Esophagus (tissue), 2 donors: ENCODE results near the gene CIT. TPM values are rescaled to one million over a fixed set of nuclear protein-coding genes. Genes with fewer than 3 reads are reported as not detected.

Experiments
- H3K27ac ChIP-seq, 2 donors: one replicate each; pipeline ENCODE4 v1.5.1; 2013; ENCODE audit warnings: low read depth in 2 of 2, mild to moderate bottlenecking in 2 of 2, inconsistent platforms in 1 of 2, low read length in 1 of 2, moderate library complexity in 1 of 2
- H3K27me3 ChIP-seq, 2 donors: one replicate each; pipeline ENCODE4 v1.6.1; 2013; ENCODE audit warnings: low read length in 2 of 2, control low read depth in 1 of 2, mild to moderate bottlenecking in 1 of 2; ENCODE audit not compliant: insufficient read depth in 2 of 2, control insufficient read depth in 1 of 2
- H3K36me3 ChIP-seq, 2 donors: one replicate each; pipeline ENCODE4 v1.6.1; 2013; ENCODE audit warnings: low read length in 1 of 2; ENCODE audit not compliant: control insufficient read depth in 2 of 2, insufficient read depth in 2 of 2
- H3K4me1 ChIP-seq, 2 donors: one replicate each; pipeline ENCODE4 v1.6.1; 2013; ENCODE audit warnings: low read length in 1 of 2; ENCODE audit not compliant: control insufficient read depth in 2 of 2, insufficient read depth in 2 of 2
- H3K4me3 ChIP-seq, 2 donors: one replicate each; pipeline ENCODE4 v1.5.1; 2013; ENCODE audit warnings: low read length in 2 of 2, mild to moderate bottlenecking in 2 of 2, low read depth in 1 of 2, moderate library complexity in 1 of 2
- H3K9me3 ChIP-seq, 2 donors: one replicate each; pipeline ENCODE4 v1.6.1; 2013; ENCODE audit warnings: mild to moderate bottlenecking in 2 of 2, low read depth in 1 of 2, low read length in 1 of 2, moderate library complexity in 1 of 2; ENCODE audit not compliant: control insufficient read depth in 2 of 2, insufficient read depth in 1 of 2
- WGBS, 2 donors: extraction: QIAGEN DNeasy Blood & Tissue Kit; methylation state at CpG; one replicate each; pipeline ENCODE4 v1.1.7; 2013; 5-methylcytosine and 5-hydroxymethylcytosine counted together
- polyA plus RNA-seq, 2 donors: library from polyadenylated mRNA; stranded (reverse); fragments of 200-250 nt; gene quantifications; one replicate each; pipeline ENCODE4 v1.2.3, GENCODE V29; 2013
- donor health status: healthy with polysubstance abuse.
- donor health status: Bipolar disorder and iron deficiency.

CIT gene
- polyA plus RNA-seq, 2 donors = 2.9 to 4.1 TPM

- no peaks in the 10 kb centered on the region for H3K36me3 ChIP-seq
- no peaks in the 10 kb centered on the region for H3K27me3 ChIP-seq
- H3K4me3 ChIP-seq = no peak overlapping the region
- no peak overlapping the region for H3K27ac ChIP-seq
- WGBS, 2 donors = 92 to 93% methylated on average over 2 of the region's 2 CpGs
- no peaks in the 10 kb centered on the region for H3K9me3 ChIP-seq
- no peaks in the 10 kb centered on the region for H3K4me1 ChIP-seq
Measured at GRCh38 chr12:119864591-119864990, 12.5 kb downstream of the CIT start.

GRCh38 chr12:119859241-119859640, 17.9 kb downstream of the CIT start:
- Histone ChIP-seq H3K4me3 (no peak overlapping the region), H3K36me3 (no peaks in the 10 kb centered on the region), H3K27ac (no peak overlapping the region), H3K27me3 (no peaks in the 10 kb centered on the region), H3K4me1 (no peaks in the 10 kb centered on the region), H3K9me3 (no peaks in the 10 kb centered on the region)
- WGBS, 2 donors = 96 to 97% methylated on average over 6 of the region's 6 CpGs

- H3K27me3 ChIP-seq = no peaks in the 10 kb centered on the region
- H3K4me3 ChIP-seq = no peak overlapping the region
- H3K27ac ChIP-seq = no peak overlapping the region
- no peaks in the 10 kb centered on the region for H3K9me3 ChIP-seq
- no peaks in the 10 kb centered on the region for H3K4me1 ChIP-seq
- H3K36me3 ChIP-seq = no peaks in the 10 kb centered on the region
- WGBS, 2 donors = 89 to 92% methylated on average over 8 of the region's 8 CpGs
Measured at GRCh38 chr12:119857041-119857591, 20.0 kb downstream of the CIT start.

- WGBS, 2 donors = 93 to 95% methylated on average over 1 of the region's 1 CpG
- no peaks in the 10 kb centered on the region for H3K4me1 ChIP-seq
- no peaks in the 10 kb centered on the region for H3K27me3 ChIP-seq
- H3K4me3 ChIP-seq = no peak overlapping the region
- no peaks in the 10 kb centered on the region for H3K36me3 ChIP-seq
- no peak overlapping the region for H3K27ac ChIP-seq
- no peaks in the 10 kb centered on the region for H3K9me3 ChIP-seq
Measured at GRCh38 chr12:119850330-119850729, 26.8 kb downstream of the CIT start.

- Histone ChIP-seq H3K4me3 (no peak overlapping the region), H3K4me1 (no peaks in the 10 kb centered on the region)
- 65 to 80% methylated on average over 2 of the region's 2 CpGs for WGBS, 2 donors
Measured at GRCh38 chr12:119843100-119843499, 34.0 kb downstream of the CIT start.

GRCh38 chr12:119842380-119842779, 34.7 kb downstream of the CIT start:
- H3K4me1 ChIP-seq = no peaks in the 10 kb centered on the region
- 95 to 99% methylated on average over 1 of the region's 1 CpG for WGBS, 2 donors
- H3K27ac ChIP-seq = no peak overlapping the region
- no peaks in the 10 kb centered on the region for H3K36me3 ChIP-seq
- no peaks in the 10 kb centered on the region for H3K27me3 ChIP-seq
- H3K9me3 ChIP-seq = no peaks in the 10 kb centered on the region
- no peak overlapping the region for H3K4me3 ChIP-seq

More at GRCh38 chr12:119843100-119843499, 34.0 kb downstream of the CIT start:
- Histone ChIP-seq H3K9me3 (no peaks in the 10 kb centered on the region), H3K27me3 (no peaks in the 10 kb centered on the region), H3K27ac (no peak overlapping the region), H3K36me3 (no peaks in the 10 kb centered on the region)

GRCh38 chr12:119841433-119842210, 35.5 kb downstream of the CIT start:
- no peaks in the 10 kb centered on the region for H3K36me3 ChIP-seq
- WGBS, 2 donors = 94 to 96% methylated on average over 8 of the region's 8 CpGs
- H3K4me1 ChIP-seq = no peaks in the 10 kb centered on the region
- H3K27me3 ChIP-seq = no peaks in the 10 kb centered on the region
- no peaks in the 10 kb centered on the region for H3K9me3 ChIP-seq
- no peak overlapping the region for H3K4me3 ChIP-seq
- H3K27ac ChIP-seq = no peak overlapping the region

GRCh38 chr12:119840582-119840981, 36.5 kb downstream of the CIT start:
- H3K9me3 ChIP-seq = no peaks in the 10 kb centered on the region
- WGBS, 2 donors = 88 to 95% methylated on average over 3 of the region's 3 CpGs
- H3K36me3 ChIP-seq = no peaks in the 10 kb centered on the region
- no peak overlapping the region for H3K4me3 ChIP-seq
- no peaks in the 10 kb centered on the region for H3K4me1 ChIP-seq
- no peak overlapping the region for H3K27ac ChIP-seq
- no peaks in the 10 kb centered on the region for H3K27me3 ChIP-seq

- Histone ChIP-seq H3K27me3 (no peaks in the 10 kb centered on the region), H3K36me3 (no peaks in the 10 kb centered on the region), H3K4me1 (no peaks in the 10 kb centered on the region), H3K4me3 (no peak overlapping the region), H3K9me3 (no peaks in the 10 kb centered on the region), H3K27ac (no peak overlapping the region)
- WGBS, 2 donors = 85 to 92% methylated on average over 4 of the region's 4 CpGs
Measured at GRCh38 chr12:119840168-119840567, 37.0 kb downstream of the CIT start.
